HG02759 (cell line): ENCODE data around the gene TMEM176B.
"Not testable (repeated sequence)": the region's sequence is repeated elsewhere in the genome, so short reads cannot be mapped to it uniquely, and the experiment has no call there.

Experiments
- ATAC-seq: cut with Tn5 transposase; IDR thresholded peaks from one replicate; pipeline ENCODE4 v1.9.1; 2021; ENCODE audit warnings: mild to moderate bottlenecking, moderate library complexity; ENCODE audit not compliant: unreplicated experiment

Gene TMEM176B

DNA sequence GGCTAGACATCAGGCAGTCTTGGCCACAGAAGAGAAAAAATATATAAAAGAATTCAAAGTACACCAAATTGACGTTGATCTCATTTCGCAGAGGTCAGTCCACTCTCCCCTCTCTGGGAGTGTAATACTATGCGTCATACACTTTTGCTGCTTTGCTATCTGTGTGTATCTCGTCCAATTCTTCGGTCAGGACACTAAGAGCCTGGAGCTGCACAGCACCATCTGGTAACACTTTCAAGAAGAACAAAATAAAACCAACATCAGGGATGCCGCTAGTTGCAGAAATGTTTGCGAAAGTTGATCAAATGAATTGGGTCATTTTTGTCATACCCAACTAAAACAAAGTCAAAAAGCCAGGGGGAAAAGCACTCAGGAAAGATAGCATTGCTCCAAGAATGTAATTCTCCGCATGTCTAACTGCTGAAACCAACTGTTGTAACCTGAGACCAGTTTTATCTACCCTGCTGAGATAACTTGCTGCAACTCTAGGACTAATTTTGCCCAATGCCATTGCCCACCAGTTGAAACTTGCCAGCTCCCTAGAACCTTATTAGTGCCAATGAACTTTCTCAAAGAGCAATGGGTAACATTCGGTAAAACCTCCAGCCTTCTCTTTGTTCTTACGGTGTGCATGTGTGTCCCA lies 23.4 kb upstream of the TMEM176B start:
- ATAC-seq: no peak

DNA sequence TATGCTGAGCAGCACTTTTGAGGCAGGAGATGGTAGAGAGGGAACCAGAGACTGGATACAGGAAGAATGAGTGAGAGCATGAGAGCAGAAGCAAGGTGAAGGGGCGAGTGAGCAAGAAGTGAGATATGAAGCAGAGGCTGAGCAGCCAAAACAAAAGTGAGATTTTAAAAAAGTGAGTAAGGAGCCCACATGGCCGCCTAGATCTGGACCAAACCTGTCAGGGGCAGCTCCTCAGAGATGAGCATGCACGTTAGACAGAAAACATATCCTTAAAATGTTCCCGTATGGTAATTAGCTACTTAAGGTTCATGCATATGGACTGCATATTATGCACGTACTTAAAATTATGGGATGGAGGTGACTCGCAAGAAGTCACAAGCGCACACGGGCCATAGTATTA lies 22.9 kb upstream of the TMEM176B start:
- no peak for ATAC-seq

DNA sequence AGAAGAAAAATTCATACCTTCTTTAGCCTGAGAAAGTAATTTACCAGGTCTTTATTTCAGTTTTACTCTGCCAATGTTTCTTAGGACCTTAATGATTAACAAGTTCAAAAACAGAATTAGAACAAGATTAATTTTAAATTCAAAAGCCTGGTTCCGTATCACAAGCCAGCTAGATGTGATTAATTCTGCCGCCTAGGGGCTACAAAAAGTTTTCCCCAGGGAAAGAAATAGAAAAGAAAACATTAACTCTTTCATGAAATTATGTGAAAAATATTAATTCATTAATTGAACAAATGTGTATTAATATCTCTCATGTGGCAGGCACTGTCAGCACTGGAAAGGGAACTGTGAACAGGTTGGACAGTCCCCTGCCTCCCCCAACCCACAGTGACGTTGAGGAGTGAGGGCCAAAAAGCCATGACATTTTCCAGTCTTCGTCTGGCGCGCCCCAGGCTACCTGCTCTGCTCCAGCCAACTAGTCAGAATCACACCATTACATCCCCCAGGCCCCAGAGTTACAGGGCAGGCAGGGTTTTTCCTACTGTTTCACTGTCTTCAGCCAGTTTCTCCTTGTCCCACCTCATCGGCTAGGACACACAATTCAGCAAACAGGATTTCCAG lies 20.5 kb upstream of the TMEM176B start:
- no peak for ATAC-seq

DNA sequence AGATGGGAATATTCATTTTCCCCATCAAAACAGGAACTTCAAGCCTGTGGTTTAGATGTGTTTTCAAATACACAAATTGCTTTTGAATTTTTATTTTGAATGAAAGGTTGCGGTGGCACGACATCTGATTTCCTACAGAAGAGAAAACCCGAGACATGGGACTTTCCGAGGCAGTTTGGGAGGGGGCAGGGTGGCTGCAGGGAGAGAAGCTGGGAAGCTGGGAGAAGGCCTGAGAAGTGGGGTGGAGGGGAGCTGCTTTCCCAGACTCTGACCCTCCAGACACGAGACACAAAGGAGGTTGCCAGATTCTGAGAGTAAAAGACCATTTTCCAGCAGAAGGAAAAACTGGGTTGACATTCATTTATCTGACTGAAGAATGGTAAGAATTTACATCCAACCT lies 20.0 kb upstream of the TMEM176B start:
- ATAC-seq: no peak

DNA sequence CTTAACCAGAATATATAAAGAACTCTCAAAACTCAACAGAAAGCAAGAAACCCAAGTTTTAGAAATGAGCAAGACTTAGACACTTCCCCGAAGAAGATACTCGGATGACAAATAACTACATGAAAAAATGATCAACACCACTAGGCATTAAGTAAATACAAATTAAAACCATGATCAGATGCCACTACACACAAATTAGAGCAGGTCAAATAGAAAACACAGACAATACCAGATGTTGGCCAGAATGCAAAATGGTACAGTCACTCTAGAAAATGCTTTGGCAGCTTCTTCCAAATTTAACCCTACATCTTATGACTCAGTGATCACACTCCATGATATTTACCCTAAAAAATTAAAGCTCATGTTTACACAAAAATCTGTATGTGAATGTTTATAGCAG lies 18.8 kb upstream of the TMEM176B start:
- ATAC-seq: no peak

DNA sequence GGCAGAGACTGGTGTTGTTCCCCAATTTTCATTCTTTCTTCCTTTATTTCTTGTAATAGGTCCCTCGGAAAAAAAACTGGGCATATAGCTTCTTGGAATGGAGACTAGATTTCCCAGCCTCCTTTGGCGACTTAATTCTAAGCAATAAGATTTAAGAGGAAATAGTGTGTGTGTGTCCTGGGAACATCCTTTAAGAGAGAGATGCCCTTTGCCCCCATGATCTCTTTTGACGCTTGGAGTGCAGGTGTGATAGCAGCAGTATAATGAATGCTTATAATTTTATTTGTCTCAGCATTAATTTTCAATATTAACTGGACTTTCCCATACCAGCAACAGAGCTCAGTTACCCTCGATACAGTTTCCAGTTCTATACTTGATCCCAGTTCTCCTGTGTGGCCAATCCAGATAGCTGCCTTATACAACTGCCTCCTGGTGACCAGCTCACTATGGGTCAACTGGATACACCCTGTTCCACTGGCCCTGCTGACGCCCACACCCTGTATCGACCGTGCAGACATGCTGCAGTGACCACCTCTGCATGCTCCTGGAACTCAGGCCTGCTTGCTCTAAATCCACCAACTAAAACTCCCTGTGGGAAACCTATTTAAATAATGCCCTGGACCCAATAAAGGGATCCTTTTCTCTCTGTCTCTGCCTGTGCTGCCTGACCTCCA lies 14.3 kb upstream of the TMEM176B start:
- no peak for ATAC-seq

DNA sequence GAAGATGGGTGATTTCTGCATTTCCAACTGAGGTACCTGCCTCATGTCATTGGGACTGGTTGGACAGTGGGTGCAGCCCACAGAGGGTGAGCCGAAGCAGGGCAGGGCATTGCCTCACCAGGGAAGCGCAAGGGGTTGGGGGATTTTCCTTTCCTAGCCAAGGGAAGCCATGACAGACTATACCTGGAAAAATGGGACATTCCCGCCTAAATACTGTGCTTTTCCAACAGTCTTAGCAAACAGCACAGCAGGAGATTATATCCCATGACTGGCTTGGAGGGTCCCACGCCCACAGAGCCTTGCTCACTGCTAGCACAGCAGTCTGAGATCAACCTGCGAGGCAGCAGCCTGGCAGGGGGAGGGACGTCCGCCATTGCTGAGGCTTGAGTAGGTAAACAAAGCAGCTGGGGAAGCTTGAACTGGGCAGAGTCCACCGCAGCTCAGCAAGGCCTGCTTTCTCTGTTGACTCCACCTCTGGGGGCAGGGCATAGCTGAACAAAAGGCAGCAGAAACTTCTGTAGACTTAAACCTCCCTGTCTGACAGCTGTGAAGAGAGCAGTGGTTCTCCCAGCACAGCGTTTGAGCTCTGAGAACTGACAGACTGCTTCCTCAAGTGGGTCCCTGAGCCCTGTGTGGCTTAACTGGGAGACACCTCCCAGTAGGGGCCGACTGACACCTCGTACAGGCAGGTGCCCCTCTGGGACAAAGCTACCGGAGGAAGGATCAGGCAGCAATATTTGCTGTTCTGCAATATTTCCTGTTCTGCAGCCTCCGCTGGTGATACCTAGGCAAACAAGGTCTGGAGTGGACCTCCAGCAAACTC lies 7.7 kb upstream of the TMEM176B start:
- not testable (repeated sequence) for ATAC-seq

DNA sequence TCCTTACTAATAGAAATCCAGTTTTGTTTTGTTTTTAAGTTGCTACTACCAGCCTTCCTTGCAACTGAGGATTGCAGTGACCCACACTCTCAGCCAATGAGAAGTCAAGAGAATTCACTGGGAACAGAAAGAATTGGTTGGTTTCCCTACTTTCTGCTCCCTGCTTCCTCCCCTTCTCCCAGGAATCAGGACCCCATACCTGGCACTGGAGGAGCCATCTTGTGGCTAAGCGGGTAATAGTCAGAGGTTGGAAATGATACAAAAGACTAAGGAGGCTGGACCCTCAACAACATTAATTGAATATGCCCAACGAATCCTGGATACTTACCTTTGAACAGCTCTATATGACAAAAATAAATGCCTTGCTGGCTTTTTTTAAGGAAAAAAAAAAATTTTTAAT lies 6.7 kb upstream of the TMEM176B start:
- no peak for ATAC-seq

DNA sequence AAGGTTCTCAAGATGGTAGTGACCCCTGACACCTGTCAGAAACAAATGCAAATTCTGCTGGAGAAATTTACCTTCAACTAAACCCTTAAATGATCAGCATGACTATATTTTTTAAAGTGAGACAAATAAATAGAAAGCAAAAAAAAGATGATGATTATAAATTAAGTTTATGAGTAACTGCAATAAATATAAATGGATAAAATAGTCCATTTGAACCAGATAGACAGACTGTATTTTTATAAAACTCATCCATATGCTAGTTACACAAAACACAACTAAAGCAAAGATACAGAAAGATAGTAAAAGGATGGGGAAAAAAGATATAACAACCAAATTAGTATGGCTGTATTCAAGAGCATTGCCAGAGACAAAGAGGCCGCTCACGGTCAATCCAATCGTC lies 6.3 kb upstream of the TMEM176B start:
- ATAC-seq: no peak

DNA sequence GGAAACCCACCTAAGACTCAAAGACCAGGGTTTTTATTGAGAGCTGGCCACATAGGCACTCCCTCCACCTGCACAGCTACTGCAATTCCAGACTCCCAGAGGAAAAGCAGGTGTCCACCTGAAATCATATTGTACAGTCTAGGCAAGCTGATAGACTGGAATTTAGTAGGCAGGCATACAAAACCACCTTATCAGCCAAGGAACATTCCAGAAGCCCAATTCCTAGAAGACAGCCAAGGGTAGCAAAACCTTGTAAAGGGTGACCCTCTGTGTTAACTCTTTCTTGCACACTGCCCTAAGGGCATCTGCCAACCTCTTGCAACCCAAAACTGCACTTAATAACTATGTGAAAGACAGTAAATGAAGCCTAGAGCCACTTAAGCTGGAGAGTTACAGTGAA lies 5.7 kb upstream of the TMEM176B start:
- ATAC-seq: no peak

DNA sequence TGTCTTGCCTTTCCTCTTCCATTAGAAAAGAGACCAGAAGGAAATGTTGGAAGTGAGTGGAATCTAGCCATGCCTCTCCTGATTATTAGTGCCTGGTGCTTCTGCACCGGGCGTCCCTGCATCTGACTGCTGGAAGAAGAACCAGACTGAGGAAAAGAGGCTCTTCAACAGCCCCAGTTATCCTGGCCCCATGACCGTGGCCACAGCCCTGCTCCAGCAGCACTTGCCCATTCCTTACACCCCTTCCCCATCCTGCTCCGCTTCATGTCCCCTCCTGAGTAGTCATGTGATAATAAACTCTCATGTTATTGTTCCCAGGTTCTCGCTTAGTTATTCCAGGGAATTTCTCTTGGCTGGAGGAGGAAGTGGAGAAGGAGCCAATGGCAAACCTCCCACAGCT lies 4.6 kb upstream of the TMEM176B start:
- ATAC-seq: no peak

DNA sequence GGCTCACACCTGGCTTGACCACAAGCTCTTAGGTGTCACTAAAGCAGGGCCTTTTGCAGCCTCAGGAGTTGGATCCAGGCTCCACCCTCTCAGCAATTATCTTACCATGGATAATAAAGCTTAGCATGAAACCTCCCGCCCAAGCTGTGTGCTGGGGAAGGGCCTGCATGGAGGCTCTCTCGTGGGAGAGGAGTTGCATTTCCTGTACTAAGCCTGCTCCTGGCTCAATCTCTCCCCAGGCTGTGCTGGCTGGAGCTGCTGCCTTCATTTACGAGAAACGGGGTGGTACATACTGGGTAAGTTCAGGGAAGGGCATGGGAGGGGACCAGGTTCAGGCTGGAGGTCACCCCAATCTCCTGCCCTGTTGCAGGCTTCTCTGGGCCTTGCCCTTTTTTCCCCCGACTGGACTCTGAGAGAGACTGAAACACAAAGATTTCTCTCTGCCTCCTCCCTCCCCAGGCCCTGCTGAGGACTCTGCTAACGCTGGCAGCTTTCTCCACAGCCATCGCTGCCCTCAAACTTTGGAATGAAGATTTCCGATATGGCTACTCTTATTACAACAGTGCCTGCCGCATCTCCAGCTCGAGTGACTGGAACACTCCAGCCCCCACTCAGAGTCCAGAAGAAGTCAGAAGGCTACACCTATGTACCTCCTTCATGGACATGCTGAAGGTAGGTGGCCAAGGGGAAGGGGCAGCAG lies 3.1 kb upstream of the TMEM176B start:
- ATAC-seq: no peak

DNA sequence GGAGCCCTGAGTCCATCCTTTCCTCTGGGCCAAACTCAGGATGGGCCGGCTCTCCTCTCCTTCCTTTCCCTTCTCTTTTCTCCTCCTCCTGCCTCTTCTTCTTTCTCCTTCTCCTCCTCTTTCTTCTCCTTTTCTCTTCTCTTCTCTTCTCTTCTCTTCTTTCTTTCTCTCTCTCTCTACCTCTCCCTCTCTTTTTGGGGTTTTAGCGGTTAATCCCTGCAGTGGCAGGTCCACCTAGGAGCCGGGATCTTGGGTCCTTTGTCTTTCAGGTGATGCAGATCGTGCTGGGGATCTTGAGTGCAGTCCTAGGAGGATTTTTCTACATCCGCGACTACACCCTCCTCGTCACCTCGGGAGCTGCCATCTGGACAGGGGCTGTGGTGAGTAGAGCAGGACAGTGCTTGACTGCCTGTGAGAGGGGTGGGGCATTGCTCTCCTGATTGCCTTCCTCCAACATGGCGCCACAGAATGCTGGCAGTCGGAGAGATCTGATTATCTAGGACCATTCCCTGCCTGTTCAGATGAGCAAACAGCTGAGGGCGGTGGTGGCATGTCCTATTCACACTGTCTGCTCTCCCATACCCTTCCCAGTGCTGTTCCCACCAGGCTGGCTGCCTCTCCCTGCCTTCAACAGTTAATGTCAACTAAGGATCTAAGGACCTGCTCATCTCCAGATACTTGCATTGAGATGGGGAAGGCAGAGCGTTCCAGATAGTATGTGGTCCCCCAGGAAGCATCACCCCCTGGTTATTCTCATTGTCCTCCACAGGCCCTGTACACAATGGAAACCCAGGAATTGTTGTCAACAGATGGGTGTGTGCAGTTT lies 2.0 kb upstream of the TMEM176B start:
- no peak for ATAC-seq

DNA sequence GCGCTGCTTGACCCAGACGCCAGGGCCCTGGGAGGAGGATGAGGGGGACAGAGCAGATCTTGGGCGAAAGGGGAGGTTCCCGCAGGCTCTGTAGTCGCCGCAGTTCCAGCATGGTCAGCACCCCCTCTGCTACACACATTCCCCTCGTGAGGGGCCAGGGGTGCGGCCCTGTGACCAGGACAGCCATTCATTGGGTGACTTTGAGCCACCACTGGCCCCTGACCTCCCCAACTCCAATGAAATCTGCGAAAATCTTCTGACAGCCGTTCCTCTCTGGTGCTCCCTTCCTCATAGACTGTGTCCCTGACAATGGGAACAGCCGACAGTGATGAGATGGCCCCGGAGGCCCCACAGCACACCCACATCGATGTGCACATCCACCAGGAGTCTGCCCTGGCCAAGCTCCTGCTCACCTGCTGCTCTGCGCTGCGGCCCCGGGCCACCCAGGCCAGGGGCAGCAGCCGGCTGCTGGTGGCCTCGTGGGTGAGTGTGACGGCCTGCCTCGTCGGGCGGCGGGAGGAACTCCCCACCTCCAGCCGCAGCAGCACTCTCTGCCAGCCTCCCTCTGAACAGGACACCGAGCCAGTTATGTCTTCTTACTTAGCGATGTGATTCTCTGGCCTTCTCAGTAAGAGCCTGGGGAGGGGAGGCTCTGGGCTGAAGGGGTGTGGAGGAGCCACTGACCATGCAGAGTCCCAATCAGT lies 1.2 kb upstream of the TMEM176B start:
- no peak for ATAC-seq

DNA sequence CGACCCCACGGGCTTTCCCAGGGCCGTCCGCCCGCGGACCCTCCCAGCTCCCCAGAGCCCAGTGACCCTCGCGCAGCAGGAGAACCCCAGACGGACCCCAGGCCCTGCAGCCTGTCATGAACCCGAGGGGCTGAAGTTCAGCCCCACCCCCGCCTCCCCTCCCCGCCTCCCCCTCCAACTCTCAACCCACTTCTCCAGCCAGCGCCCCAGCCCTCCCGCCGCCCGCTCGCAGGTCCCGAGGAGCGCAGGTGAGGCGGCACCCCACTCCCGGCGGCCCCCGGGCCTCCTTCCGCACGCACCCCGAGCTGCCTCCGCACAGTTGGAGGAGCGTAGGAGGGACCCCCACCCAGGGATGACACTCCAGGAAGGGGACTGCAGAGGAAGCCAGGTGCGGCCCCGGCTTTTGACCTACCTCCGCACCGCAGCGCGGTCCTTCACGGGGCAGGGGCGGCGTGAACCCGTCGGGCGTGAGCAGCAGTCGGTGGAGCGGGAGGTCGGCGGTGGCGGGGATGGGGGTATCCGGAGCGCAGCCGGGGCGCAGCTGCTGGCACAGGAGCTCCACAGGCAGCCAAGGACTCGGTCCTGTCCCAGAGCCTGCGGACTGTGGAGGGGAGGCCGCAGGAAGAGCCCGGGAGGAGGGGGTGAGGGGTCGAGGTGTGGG lies 547 bp upstream of the TMEM176B start, which contains the start of gene TMEM176A:
TMEM176A (plus strand) TSS at position 189 of the 661 bp plus-strand sequence. CDS start 782 bp downstream, outside the sequence.
- no peak for ATAC-seq

DNA sequence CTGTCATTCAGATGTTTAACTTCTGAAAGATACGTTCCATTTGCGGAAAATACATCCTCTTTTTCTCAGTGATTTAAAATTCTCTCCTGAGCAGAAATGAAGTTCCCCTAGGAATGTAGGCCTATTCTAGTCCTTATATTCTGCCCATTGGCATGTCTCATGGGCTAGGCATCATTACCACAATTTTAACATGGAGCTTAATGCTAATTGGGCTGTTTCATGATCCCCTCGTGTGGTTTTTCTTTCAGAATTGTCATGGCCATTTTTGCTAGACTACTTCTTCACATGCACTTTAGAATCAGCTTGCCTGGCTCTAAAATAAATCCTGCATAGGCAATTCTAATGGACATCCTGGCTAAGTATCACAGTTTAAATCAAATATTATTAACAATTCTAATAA lies 1.0 kb downstream of the TMEM176B start:
- ATAC-seq: no peak

DNA sequence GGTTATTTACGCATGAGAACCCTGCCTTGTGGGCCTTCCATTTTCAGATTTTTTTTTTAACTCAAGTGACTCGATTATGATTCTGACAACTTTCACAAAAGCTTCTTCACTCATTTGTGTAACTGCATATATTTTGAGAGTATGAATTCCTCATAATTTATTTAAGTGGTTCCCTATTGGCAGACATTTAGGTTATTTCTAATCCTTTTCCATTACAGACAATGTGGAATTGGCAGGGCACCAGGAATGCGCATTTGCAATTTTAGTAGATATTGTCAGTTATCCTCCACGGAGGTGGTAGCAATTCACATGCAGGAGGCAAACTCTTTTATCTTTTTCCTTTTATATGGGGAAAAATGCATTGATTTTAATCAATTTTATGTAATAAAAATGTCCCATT lies 2.5 kb downstream of the TMEM176B start:
- ATAC-seq: no peak

DNA sequence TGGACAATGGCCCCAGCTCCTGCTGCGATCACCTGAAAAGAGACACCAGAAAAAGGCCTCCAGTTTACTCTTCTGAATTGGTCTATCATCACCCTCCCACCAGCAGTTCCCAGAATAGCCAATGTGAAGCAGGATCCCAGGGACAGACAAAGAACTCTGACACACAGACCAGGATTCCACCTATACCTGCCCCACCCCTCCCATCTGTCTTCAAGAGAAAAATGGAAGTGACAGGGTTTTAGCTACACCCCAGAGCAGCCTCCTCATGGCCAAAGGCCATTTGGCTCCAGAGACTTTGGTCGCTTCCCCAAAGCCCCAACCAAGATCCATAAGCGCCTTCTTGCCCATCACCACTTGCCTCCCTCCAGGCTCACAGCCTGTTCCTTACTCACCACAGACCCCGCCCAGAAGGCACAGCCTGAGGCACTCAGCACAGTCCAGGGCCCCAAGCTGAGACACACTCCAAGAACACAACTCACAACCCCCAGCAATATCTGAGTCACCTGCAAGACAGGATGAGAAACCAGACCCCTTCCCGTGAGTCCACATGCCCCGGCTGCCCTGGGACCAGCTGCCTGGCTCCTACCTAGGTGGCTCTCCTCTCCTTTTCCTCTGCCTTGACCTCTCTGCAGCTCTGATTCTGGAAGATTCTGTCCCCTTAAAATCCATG lies 6.5 kb downstream of the TMEM176B start:
- no peak for ATAC-seq
